IMR-90 (cell line): Measurements from ENCODE around the gene CGN.

Experiments
- CEBPB ChIP-seq: IDR thresholded peaks from 2 replicates; pipeline ENCODE4 v1.6.1; 2012; ENCODE audit warnings: low read depth, low read length, improper control_type of control experiment
- FOS ChIP-seq: fragments of 150-350 bp; IDR thresholded peaks from 2 replicates; pipeline ENCODE4 v1.6.1; 2016; ENCODE audit warnings: low read depth, low read length
- MAFK ChIP-seq: IDR thresholded peaks from 2 replicates; pipeline ENCODE4 v1.6.1; 2012; ENCODE audit warnings: low read depth, low read length, improper control_type of control experiment
- MXI1 ChIP-seq: IDR thresholded peaks from 2 replicates; pipeline ENCODE4 v1.6.1; 2012; ENCODE audit warnings: low read depth, mild to moderate bottlenecking, low read length, moderate library complexity, borderline replicate concordance
- POLR2A ChIP-seq: IDR thresholded peaks from 2 replicates; pipeline ENCODE4 v1.6.1; 2012; ENCODE audit warnings: mild to moderate bottlenecking, low read depth, low read length
- RAD21 ChIP-seq: IDR thresholded peaks from 2 replicates; pipeline ENCODE4 v1.6.1; 2012; ENCODE audit warnings: low read length, improper control_type of control experiment
- RFX5 ChIP-seq: IDR thresholded peaks from 2 replicates; pipeline ENCODE4 v1.8.0; 2012; ENCODE audit warnings: low read depth, mild to moderate bottlenecking, low read length, moderate library complexity
- USF2 ChIP-seq: fragments of 150-350 bp; IDR thresholded peaks from 2 replicates; pipeline ENCODE4 v1.6.1; 2017; ENCODE audit warnings: mild to moderate bottlenecking, antibody characterized with exemption, low read length, low read depth
- TF ChIP-seq, protein P1 (sequence below): conservative IDR thresholded peaks from 2 replicates; pipeline ENCODE4 v1.5.1; 2012; ENCODE audit warnings: mild to moderate bottlenecking, low read depth, low read length, improper control_type of control experiment

DNA sequence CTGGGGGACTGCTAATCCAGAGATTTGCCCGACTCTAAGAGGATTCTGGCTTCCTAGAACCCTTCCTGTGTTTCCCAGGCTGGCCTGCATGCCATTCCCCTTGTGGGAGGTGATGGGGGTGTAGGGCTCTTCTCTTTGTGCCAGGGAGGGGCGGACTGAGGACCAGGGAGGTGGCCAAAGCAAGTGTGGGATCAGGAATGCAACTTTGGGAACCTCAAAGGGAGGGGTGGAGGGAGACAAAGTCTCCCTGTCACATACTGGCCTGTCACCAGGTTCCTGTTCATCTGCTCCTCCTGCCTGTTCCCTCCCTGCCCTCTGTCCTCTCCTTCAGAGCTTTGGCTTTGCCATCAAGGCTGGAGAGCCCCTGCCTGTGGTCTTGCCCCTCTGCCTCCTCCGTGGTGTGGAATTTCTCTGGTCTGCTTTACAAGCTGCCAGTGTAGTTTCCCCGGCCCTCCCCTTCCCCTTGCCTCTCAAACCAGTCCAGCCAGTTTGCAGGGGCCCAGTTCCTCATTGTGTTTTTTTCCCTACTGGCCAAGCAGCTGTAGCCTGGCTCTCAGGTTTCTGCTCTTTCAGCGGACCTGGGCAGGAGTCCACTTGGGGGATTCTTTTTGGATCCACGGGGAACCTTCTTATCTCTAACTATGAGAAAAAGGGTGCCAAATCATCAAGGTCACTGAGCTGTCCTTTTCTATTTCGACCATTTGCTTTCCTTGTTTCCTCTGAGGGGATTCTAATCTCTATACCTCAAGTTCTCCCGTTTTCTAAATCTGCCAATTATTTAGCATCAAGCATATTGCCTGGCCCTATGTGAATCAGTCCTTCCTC, 1.8 kb downstream of the CGN start:
- TF ChIP-seq, protein P1, sequence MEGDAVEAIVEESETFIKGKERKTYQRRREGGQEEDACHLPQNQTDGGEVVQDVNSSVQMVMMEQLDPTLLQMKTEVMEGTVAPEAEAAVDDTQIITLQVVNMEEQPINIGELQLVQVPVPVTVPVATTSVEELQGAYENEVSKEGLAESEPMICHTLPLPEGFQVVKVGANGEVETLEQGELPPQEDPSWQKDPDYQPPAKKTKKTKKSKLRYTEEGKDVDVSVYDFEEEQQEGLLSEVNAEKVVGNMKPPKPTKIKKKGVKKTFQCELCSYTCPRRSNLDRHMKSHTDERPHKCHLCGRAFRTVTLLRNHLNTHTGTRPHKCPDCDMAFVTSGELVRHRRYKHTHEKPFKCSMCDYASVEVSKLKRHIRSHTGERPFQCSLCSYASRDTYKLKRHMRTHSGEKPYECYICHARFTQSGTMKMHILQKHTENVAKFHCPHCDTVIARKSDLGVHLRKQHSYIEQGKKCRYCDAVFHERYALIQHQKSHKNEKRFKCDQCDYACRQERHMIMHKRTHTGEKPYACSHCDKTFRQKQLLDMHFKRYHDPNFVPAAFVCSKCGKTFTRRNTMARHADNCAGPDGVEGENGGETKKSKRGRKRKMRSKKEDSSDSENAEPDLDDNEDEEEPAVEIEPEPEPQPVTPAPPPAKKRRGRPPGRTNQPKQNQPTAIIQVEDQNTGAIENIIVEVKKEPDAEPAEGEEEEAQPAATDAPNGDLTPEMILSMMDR = no peak
- TF ChIP-seq RAD21 (no peak), MXI1 (no peak), FOS (no peak), MAFK (no peak), USF2 (no peak), POLR2A (no peak), CEBPB (no peak), RFX5 (no peak)
